Endothelial cell (in vitro differentiated cells): ENCODE measurements around the gene ABCD3. TPM values are rescaled to one million over a fixed set of nuclear protein-coding genes. Genes with fewer than 3 reads are reported as not detected.

Experiments used
- DNase-seq: peaks from one replicate; pipeline ENCODE4 v3.0.0; 2021; ENCODE audit warnings: low spot score
- H3K27ac Mint-ChIP-seq: one replicate; pipeline ENCODE4 v1.8.0; 2021; ENCODE audit warnings: mixed read lengths, inconsistent platforms; ENCODE audit not compliant: unreplicated experiment
- H3K27me3 Mint-ChIP-seq: one replicate; pipeline ENCODE4 v1.8.0; 2021; ENCODE audit warnings: mild to moderate bottlenecking, moderate library complexity, mixed read lengths, inconsistent platforms; ENCODE audit not compliant: unreplicated experiment
- H3K36me3 Mint-ChIP-seq: one replicate; pipeline ENCODE4 v1.8.0; 2021; ENCODE audit warnings: mild to moderate bottlenecking, low read depth, mixed read lengths, inconsistent platforms; ENCODE audit not compliant: unreplicated experiment
- H3K4me1 Mint-ChIP-seq: one replicate; pipeline ENCODE4 v1.8.0; 2021; ENCODE audit warnings: mild to moderate bottlenecking, mixed read lengths, inconsistent platforms; ENCODE audit not compliant: unreplicated experiment
- H3K4me3 Mint-ChIP-seq: one replicate; pipeline ENCODE4 v1.8.0; 2021; ENCODE audit warnings: mild to moderate bottlenecking, mixed read lengths, inconsistent platforms; ENCODE audit not compliant: unreplicated experiment
- H3K9me3 Mint-ChIP-seq: one replicate; pipeline ENCODE4 v1.8.0; 2021; ENCODE audit warnings: mixed read lengths, inconsistent platforms; ENCODE audit not compliant: unreplicated experiment
- total RNA-seq: library from RNA; stranded (reverse); fragmentation: NEBNext Ultra II Directional; extraction: Animal tissue kit (Norgen Biotek cat#: 25700); gene quantifications from one replicate; pipeline ENCODE4 v1.2.1, GENCODE V29; 2021; ENCODE audit not compliant: unreplicated experiment
- TF ChIP-seq, protein P1 (sequence below): fragments of 200-600 bp; sonication (generic); IDR thresholded peaks from one replicate; pipeline ENCODE4 v1.5.0; 2021; ENCODE audit warnings: antibody characterized with exemption; ENCODE audit not compliant: unreplicated experiment

ABCD3 gene
- total RNA-seq, 1 donor from 2014 or later, result 59.6 TPM

DNA sequence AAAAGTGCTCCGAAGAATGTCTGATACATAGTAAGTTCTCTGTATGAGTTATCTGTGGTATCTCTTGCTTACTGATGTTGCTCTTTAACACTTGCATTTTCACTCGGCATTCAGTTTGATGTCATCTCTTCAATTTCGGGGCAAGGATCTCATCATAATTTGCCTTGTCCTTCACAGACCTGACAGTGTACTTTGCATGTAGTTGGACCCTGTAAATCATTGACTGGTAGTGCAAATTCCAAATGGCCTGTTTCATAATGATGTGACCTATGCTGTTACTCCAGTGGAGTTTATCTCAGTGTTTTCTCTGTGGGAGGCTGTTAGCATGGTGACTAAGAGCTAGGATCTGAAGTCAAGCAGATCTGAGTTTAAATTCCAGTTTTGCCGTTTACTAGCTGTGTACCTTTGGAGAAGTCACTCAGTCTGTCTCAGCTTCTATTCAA lies 34.2 kb upstream of the ABCD3 start:
- Mint-ChIP-seq H3K27ac (peak overlapping the region; percentile 86), H3K9me3 (peaks cover 6% of the 10 kb centered on the region), H3K27me3 (no peaks in the 10 kb centered on the region), H3K36me3 (peaks cover 7% of the 10 kb centered on the region), H3K4me3 (no peak overlapping the region), H3K4me1 (peaks cover 27% of the 10 kb centered on the region)
- no peak for DNase-seq
- TF ChIP-seq, protein P1, sequence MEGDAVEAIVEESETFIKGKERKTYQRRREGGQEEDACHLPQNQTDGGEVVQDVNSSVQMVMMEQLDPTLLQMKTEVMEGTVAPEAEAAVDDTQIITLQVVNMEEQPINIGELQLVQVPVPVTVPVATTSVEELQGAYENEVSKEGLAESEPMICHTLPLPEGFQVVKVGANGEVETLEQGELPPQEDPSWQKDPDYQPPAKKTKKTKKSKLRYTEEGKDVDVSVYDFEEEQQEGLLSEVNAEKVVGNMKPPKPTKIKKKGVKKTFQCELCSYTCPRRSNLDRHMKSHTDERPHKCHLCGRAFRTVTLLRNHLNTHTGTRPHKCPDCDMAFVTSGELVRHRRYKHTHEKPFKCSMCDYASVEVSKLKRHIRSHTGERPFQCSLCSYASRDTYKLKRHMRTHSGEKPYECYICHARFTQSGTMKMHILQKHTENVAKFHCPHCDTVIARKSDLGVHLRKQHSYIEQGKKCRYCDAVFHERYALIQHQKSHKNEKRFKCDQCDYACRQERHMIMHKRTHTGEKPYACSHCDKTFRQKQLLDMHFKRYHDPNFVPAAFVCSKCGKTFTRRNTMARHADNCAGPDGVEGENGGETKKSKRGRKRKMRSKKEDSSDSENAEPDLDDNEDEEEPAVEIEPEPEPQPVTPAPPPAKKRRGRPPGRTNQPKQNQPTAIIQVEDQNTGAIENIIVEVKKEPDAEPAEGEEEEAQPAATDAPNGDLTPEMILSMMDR, result no peak

DNA sequence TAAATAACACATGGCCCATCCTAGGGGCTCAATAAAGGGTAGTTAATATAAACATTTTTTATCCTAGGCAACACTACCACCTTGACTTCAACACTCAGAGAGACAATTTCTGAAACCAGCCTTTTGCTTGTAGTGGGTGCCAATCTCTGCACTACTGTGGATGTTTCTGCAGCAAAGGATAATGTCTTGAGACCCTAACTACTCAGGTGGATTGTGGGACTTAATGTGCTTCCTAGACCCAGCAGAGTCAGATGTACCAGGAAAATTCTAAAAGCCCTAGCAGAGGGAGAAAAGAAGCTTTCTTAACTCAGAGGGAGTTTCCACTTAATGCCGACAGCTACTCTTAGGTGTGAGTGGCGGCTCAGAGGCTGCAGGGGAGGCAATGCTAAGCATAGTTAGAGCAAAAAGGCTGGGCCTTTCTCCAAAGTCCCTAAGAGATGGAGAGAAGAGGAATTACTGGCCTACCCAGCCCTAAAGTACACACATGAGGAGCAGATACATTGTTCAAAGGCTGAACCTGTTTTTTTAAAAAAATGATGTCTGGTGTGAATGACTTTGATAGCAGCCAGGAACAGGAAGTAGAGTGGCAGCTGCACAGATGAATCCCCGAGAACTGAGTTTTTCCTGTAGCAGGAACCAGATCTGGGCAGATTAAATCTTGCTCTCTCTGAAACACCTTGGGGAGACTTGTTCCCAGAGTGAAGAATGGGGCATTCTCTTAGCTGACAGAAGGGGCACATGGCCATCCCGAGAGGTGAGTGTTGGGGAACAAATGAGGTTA lies 33.5 kb upstream of the ABCD3 start:
- H3K4me1 Mint-ChIP-seq, result peaks cover 27% of the 10 kb centered on the region
- H3K27me3 Mint-ChIP-seq, result no peaks in the 10 kb centered on the region
- peak; percentile 16 for DNase-seq
- TF ChIP-seq, protein P1, result no peak
- H3K4me3 Mint-ChIP-seq, result peak overlapping the region; percentile 21
- peaks cover 9% of the 10 kb centered on the region for H3K36me3 Mint-ChIP-seq
- peaks cover 6% of the 10 kb centered on the region for H3K9me3 Mint-ChIP-seq
- peak overlapping the region; percentile 93 for H3K27ac Mint-ChIP-seq

DNA sequence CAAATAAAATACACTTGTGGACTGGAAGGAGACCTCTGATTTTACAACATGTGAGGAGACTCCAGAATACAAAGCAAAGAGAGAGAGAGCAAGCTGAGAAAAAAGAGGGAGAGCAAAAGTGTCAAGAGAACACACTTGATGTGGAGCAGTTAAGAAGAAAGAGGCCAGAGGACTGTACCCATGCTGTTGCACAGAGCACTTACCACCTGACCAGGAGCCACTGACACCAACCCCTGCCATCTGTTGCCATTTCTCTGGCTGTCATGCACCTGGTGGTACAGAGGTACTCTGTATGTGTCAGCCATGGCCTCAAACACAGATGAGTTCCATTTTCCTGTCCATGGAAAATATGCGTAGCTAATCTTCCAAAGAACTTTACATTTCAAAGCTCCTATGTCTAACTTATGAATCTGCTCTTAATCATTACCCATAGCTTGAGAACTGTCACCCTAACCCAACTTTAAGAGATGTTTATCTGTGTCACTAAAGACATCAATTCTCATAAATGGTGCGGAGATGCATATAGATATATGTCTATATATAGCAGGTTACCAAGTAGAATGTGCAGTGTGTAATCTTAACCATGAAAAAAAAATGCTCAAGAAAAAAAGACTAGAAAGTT lies 32.8 kb upstream of the ABCD3 start:
- Mint-ChIP-seq H3K27me3 (no peaks in the 10 kb centered on the region), H3K4me3 (peak overlapping the region; percentile 21), H3K27ac (peak overlapping the region; percentile 93), H3K36me3 (peaks cover 12% of the 10 kb centered on the region), H3K4me1 (peaks cover 27% of the 10 kb centered on the region), H3K9me3 (peaks cover 6% of the 10 kb centered on the region)
- TF ChIP-seq, protein P1, result no peak
- DNase-seq, result no peak

DNA sequence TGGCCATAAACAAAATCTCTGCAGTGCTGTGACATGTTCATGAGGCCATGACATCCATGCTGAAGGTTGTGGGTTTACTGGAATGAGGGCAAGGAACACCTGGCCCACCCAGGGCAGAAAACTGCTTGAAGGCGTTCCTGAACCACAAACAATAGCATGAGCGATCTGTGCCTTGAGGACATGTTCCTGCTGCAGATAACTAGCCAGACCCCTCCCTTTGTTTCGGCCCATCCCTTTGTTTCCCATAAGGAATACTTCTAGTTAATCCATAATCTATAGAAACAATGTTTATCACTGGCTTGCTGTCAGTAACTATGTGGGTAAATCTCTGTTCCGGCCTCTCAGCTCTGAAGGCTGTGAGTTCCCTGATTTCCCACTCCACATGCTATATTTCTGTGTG lies 28.9 kb upstream of the ABCD3 start:
- Mint-ChIP-seq H3K9me3 (peaks cover 10% of the 10 kb centered on the region), H3K27ac (no peak overlapping the region), H3K36me3 (peaks cover 12% of the 10 kb centered on the region), H3K4me3 (no peak overlapping the region), H3K4me1 (peaks cover 19% of the 10 kb centered on the region), H3K27me3 (no peaks in the 10 kb centered on the region)
- TF ChIP-seq, protein P1, result no peak
- no peak for DNase-seq

DNA sequence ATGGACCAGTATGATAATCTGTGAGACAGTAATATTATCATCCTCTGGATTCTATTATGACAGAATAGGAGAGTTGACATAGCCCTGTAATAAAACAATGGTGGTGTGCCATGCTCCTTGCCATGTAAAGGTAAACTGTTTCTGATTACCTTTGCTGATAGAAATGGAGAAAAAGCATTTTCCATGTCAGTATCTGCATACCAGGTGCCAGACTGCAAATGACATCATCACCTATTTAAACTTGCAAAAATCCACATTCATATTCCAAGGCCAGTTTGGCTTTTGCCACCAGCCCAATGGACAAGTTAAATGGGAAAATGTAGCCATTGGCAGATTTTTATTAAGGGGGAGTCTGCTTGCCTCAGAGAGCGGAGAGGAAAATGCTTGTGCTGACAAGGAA lies 23.9 kb upstream of the ABCD3 start:
- TF ChIP-seq, protein P1, result no peak
- H3K36me3 Mint-ChIP-seq, result peaks cover 5% of the 10 kb centered on the region
- no peak overlapping the region for H3K4me3 Mint-ChIP-seq
- H3K9me3 Mint-ChIP-seq, result peaks cover 4% of the 10 kb centered on the region
- H3K4me1 Mint-ChIP-seq, result peaks cover 20% of the 10 kb centered on the region
- no peaks in the 10 kb centered on the region for H3K27me3 Mint-ChIP-seq
- H3K27ac Mint-ChIP-seq, result no peak overlapping the region
- DNase-seq, result no peak
